ENCODE data around the gene ATG7.
"Not testable (repeated sequence)": the region's sequence is repeated elsewhere in the genome, so short reads cannot be mapped to it uniquely, and the experiment has no call there.

Gene ATG7

DNA sequence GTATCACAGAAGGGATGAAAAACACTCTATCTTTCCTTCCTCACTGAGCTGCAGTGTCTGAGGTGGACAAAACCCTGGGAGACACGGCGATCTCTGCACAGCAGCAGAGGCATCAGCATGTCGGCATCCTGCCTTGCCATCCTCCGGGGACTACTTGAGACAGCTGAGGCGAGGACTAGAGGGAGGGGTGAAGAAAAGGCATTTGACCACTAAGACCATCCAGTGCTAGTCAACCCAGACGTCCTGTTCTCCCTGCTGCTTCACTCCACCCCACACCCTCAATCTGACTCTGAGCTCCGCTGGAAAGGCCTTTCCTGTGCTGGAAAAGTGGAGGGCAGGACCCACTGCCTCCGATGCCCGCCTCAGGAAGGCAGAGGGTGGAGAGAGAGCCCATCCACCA is 304.3 kb downstream of the ATG7 start:
- no peak for DNase-seq

DNA sequence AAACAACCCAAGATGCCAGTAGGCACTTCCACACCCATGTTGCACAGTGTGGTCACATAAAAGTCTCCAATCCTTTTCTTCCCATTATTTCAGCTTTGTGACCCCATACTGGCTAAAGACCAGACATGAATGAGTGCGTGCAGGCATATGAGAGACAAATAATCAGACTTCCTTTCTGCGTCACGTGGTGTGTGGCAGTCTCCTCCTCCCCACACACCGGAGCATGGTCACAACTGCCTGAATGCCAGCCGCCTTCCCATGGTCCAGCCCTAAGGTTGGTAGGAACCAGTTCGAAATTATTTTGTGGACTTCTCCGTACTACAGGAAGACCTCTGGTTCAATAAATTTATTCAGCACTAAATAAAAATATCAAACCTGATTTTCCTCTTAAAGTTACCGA is 306.0 kb downstream of the ATG7 start:
- DNase-seq = no peak

DNA sequence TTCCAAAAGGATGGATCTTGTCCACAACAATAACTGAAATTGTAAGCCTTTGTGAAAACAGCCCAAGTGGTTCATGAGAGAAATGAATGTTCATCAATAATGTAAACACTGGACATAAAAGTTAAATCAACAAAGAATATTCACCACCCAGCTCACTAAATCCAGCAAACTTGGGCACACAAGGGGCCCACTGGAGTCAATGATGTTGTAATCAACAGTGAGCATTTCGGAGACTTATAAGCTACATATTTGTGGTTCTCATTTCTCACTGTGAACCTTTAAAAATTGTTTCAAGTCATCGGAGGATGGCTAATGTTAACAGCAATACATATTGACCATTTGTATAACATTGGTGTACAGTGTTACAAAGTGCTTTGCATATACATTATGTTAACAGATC is 308.4 kb downstream of the ATG7 start:
- DNase-seq = no peak

DNA sequence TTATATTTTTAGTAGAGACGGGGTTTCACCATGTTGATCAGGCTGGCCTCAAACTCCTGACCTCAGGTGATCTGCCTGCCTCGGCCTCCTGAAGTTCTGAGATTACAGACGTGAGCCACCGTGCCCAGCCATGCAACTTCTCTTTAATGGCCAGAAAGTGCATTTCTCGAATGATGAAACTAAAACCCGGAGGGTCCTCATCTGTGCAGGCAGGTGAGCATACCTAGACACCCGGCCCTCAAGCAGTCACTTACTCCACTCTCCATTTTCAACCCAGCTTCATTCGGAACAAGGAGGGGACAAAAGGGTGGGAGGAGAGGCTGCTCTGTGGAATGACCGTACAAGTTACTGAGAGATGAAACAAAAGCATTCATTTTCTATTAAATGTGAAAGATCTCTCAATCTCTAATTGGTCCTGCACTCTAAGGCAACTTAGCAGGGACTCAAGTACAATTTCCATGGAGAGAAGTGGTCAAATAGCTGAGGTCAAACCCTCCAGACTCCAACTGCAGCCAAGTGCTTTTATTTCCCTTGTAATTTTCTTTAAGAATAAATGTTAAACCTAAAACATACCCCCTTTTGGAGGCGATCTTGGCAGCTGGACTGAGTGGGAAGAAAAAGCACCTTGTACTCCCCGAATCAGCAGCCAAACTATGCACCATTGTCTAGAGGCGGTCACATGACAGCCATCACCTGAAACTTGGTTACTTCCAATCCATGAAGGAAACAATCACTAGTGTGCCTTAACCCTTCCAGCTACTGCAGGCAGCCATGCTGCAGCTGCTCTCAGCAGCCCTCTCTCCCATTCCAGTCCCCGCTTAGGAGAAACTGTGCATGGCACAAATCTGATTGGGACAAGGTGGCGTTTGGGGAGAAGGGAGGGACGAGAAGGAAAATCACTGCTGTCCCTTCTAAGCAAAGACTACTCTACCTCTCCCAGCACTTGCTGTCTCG is 309.3 kb downstream of the ATG7 start:
- DNase-seq = no peak

DNA sequence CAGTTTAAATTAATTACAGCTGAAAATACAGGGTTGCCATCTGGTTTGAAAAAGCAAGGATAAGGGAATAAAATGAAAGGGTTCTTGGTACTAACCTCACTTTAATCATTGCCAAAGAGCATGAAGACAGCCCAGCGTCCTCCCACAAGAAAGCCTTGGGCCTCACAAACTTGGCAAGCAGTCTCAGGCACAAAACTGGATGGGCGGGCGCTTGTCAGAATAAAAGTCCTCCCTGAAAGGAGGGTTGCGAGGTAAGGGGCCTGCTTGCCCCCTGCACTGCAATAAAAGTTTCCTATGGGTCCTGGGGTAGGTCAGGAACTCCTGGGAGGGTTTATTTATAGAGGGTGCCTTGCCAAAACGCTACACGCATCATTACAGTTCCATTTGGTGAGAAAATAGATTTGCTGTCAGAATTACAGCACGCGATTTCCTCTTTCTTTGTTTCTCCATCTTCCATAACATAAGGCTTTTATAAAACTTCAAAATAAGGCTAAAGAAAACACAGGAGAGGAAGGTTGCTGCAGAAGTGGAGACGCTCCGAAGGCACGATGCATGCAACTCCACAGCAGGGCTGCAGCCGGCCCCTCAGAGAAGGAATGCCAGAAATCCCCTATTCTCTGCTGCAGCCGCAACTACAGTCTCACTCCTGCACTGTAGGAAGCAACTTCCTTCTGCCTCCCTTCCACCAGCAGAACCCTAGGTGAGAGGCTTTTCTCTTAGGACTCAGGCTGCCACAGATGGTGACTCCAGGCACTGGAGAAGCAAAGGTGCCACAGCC is 310.2 kb downstream of the ATG7 start:
- no peak for DNase-seq

DNA sequence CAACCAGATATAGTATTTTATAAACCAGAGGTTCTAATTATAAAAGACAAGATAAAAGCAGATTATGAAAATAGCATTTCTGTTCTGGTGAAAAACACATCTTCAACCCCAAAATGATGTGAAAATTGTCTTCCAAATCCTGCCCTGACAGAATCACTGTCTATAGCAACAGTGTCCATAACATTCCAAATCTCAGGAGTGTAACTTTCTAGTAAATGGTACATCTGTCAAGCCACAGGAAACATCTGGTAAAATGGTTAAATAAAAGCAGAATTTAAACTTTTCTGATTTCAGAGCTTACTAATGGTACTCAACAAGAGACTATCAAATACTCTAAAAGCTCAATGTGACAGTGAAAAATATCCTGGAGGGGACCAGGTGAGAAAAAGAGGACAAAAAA is 311.0 kb downstream of the ATG7 start:
- DNase-seq = no peak

- DNase-seq = no peak
These were observed 311.4 kb downstream of the ATG7 start for GRCh38 chr3:11583638-11584046.

GRCh38 chr3:11584570-11584969 is 312.4 kb downstream of the ATG7 start:
- no peak for DNase-seq

DNA sequence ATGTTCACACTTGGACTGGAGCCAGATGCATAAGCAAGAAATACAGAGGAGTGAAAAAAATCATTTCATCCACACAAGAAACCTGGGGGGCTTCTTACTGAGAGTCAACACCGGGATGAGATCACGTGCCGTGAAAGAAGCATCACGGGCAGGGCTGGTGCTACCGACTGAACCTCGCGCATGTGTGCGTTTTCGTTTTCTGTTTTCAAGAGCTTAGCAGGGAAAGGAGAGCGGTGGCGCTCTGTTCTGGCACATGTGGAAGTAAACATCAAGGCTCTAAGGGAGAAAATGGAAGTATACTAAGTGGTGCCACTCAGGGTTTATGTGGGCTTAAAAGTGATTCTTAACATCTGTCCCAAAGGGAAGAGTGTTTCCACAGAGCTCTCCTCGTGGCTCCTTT is 315.6 kb downstream of the ATG7 start:
- DNase-seq = no peak

DNA sequence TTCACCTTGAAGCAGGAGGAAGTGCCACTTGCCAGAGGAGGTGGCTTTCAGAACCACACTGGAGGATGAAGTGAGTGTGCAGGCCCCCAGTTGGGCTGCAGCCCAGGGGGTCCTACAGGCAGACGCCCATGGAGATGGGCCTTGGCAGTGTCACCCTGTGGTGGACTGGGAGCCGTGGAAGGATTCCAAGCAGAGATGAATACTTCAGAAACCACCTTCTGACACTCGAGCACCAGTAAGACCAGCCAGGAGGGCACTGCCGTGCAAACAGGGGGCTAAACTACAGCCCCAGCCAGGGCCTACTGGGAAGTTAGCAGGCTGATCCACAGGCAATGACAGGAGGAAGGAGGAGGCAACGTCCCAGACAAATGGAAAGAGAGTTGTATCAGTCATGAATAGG is 316.1 kb downstream of the ATG7 start:
- DNase-seq = no peak

DNA sequence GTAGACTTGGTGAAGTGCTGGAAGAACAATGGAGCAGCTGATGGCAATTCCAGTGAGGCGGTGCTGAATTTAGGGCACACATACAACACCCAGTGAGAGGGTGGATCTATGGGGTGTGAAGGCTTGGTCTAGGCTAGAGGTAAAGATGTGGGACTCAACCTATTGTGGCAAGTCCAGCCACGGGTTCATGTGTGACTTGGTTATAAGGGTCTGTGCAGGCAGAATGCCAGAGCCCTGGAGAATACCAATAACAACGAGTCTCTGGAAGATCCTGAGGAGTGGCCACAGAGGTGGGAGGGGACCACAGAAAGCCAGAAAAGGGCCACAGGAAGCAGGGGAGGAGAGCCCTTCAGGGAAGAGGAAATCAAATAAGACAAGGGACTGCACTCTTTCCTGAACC is 316.6 kb downstream of the ATG7 start:
- DNase-seq = no peak

DNA sequence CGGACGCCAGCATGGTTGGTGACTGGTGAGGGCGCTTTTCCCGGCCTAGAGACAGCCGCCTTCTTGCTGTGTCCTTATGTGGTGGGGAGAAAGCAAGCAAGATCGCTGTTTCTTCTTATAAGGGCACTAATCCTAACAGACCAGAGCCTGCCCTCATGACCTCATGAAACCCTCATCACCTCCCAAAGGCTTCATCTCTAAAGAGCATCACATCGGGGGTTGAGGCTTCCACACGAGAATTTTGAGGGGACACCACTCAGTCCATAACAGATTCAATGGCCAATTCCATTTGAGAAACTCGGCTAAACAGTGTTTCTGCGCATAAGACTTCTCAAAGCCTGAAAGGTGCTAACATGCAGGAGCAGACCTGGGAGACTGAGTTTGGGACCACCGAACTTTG is 317.5 kb downstream of the ATG7 start:
- no peak for DNase-seq

- no peak for DNase-seq
These were observed 318.8 kb downstream of the ATG7 start for GRCh38 chr3:11591002-11591355.

DNA sequence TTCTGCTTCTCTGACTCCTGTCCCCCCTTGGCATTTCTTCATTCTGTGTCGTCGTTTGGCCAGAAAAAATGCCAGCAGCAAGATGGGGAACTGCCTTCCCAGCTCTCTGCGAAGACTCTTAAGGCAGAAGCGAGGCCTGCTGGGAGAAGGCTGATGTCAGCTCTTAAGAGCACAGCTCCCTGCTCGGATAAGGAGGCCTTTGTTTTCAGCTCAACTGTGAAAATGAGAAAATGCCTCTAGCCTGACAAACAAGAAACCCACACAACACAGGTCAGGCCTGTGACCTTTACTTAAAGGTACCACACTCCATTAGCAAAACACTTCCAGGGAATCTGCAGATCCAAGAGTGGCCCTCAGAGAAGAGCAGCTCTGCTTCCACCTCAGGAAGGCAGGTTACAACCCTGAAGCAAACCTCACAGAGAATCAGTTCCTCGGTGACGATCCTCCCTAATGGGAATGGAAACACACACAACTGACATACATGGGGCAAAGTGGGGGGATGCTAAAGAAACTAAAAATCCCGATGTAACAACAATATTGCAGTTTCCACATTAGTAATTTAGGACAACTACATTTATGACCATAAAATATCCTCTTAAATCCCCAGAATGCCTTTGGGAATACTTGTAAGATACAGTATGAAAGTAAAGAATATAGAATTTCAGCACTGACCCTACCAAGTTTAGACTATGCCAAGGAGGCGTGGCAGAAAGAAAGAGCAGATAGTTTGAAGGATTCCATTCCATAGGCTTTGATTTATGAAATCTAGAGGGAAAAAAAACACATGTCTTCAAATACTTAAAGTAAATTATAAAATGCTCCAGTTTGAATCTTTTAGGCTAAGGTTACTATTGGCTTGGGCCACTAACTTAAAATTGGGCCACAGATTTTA is 319.4 kb downstream of the ATG7 start:
- DNase-seq = no peak

DNA sequence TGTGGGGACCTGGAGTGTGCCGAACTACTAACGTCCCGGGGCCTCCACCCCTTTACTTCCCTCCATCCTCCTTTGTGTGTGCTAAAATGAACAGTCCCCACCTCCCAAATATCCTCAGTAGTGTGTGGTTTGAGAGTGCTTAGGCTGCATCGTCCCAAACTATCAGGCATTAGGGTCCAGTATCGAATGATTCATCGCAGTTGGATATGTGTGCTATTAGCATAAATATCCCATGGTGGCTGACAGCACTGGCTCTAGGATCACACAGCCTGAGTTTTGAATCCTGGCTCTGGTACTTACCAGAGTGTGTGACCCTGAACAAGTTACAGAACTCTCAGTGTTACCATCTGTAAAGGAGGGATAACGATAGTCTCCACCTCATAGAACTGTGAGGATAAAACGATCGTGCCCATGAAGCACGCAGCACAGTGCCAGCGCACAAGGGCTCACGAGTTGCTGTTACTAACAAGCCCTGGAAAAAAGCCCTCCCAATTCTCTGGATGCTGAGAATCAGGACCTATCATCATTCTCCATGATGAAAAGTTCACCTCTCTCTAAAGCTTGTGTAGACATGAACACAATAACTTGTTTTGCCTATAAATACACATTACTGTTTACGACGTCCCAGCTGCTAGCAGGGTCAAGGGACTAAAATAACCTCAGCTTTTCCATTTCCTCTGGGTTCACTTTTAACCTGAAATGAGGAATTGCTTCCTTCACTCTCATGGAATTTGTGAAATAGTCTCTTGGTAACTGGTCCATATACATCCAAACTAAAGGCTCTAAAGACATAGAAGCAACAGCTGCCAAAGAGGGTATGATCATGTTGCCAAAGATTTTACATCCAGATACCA is 320.5 kb downstream of the ATG7 start:
- DNase-seq = no peak

- no peak for DNase-seq
These were observed 321.3 kb downstream of the ATG7 start for GRCh38 chr3:11593318-11594034.

DNA sequence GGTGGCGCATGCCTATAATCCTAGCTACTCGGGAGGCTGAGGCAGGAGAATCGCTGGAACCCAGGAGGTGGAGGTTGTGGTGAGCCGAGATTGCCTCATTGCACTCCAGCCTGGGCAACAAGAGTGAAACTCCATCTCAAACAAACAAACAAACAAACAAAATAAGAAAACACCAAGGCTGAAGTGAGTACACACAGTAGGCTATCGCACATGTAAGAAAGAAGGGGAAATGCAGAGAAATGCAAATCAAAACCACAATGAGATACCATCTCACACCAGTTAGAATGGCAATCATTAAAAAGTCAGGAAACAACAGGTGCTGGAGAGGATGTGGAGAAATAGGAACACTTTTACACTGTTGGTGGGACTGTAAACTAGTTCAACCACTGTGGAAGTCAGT is 322.8 kb downstream of the ATG7 start:
- DNase-seq = not testable (repeated sequence)

GRCh38 chr3:11596387-11596786 is 324.2 kb downstream of the ATG7 start:
- DNase-seq = no peak

DNA sequence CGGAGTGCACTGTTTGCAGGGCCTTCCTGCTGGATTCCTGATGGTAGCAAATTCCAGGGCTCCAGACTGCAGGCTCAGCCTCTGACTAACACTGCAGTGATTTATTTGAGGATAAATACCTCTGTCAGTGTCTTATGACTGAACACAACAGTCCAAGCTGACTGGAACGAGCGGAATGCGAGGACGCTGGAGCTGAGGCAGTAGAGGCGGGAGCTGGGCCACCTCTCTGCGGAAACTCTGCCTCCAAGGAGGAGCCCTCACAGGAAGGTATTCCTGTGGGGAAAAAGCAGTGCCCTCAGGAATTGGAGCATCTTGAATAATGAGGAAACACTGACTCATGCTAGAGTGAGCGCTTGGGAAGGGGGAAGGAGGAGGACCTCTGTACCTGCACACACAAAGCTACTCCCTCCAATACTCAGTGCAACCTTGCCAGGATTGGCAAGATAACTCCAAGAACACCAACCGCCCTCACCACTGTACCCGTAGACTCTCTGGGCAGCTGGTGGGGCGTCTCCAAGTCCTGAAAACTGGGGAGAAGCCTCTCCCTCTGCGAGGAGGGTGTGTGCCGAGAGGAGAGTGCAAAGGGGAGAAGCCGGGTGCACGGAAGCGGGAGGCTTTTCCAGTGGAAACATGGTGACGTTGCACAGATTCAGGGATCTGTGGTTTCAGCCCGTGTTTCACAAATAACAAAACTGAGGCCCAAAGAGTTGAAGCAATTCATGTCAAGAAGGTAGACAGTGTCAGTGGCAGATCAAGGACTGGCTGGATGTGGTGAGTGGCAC is 328.5 kb downstream of the ATG7 start:
- no peak for DNase-seq

- no peak for DNase-seq
These were observed 329.4 kb downstream of the ATG7 start for GRCh38 chr3:11601446-11602238.

Data from activated CD4-positive, alpha-beta T cell treated with anti-CD3 and anti-CD28 coated beads, Interleukin-2, amount 50 U/mL, for 1 hour (primary cell).